ENCODE measurements around the gene RNF207. TPM values are rescaled to one million over a fixed set of nuclear protein-coding genes. Genes with fewer than 3 reads are reported as not detected.

The RNF207 gene
- total and polyA plus RNA-seq, 2 of the 4 experiments (the other 2 are of a cell fraction): 2.7 to 17.2 TPM

DNA sequence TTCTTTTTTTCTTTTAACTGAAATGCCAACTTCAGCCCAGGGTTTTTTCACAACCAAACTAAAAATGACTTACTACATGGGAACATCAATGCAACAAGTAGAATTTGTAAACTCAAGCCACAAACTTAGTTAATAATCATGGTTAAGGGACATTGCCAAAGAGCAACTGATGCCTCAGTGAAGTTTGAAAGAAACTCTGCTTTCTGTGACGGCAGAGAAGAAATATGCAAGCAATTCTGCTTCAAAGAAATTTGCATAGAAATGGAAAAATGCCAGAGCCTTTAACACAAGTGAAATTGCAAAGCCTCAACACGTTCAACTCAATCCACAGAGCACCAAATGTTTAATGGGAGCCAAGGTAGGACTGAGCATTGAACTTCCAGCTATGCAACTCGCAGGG lies 20.8 kb upstream of the RNF207 start:
- H4K5ac ChIP-seq (ENCODE audit: low read depth, low read length): no peak overlapping the region

More for the DNA sequence above, 20.8 kb upstream of the RNF207 start:
- peaks cover 11% of the 10 kb centered on the region; the same call in 1 of the 2 replicates for H3K27me3 ChIP-seq (ENCODE audit: control insufficient read depth, insufficient read depth, low read length)
- peak; percentile 82 for DNase-seq
- BruUV-seq (replicated peaks): no TSS peak
- dilution Hi-C loops (cut with HindIII; ENCODE audit: low sequenced_read_pairs, unreplicated experiment) (no loop called here), in situ Hi-C loops (cut with MboI; ENCODE audit: low sequenced_read_pairs) (no loop called here), intact Hi-C loops (cut with micrococcal nuclease) (loop anchor here (1.0 kb wide), 1 partner anchor 132 kb away; no protein-coding TSS in a partner anchor)
- no peak overlapping the region for H4K91ac ChIP-seq (ENCODE audit: insufficient read depth, low read depth, low read length)
- peaks cover 32% of the 10 kb centered on the region for H3K36me3 ChIP-seq (ENCODE audit: control insufficient read depth, insufficient read depth, low read length)
- H3K18ac ChIP-seq (ENCODE audit: low read depth, low read length): no peak overlapping the region
- POLR2A ChIA-PET (ENCODE audit: unreplicated experiment): no interaction called here
- CTCF ChIA-PET: interaction anchor here (0.9 kb wide), 1 partner anchor 13 kb away, joined by 5 read pairs; no protein-coding TSS in a partner anchor
- H3K79me1 ChIP-seq (ENCODE audit: low read depth in 1 of 2, low read length in 2 of 2): peaks cover 17 to 36% of the 10 kb centered on the region in 2 experiments
- no peak overlapping the region for H3K27ac ChIP-seq (ENCODE audit: insufficient read depth, low read length)
- H2AK9ac ChIP-seq (replicated peaks; ENCODE audit: low read depth, low read length, poor library complexity): no peak overlapping the region
- no peak overlapping the region for H2AFZ ChIP-seq (replicated peaks; ENCODE audit: low read length, poor library complexity)
- H2BK5ac ChIP-seq (ENCODE audit: low read depth, low read length, poor library complexity, severe bottlenecking): no peak overlapping the region
- no peak overlapping the region for H2BK15ac ChIP-seq (ENCODE audit: low read depth, low read length)
- no peaks in the 10 kb centered on the region for H3K9me3 ChIP-seq (ENCODE audit: control insufficient read depth, insufficient read depth, low read length)
- peaks cover 15% of the 10 kb centered on the region for H3K9me1 ChIP-seq (ENCODE audit: insufficient read depth, low read length)
- no peak overlapping the region for H3K14ac ChIP-seq (replicated peaks; ENCODE audit: low read depth, low read length)
- WGBS, 2 experiments (ENCODE audit: extremely low coverage in 2 of 2, insufficient read length in 1 of 2): 64% methylated on average over 2 of the region's 3 CpGs; no CpG with 5 or more reads in 1 of the 2 experiments
- H3K4me1 ChIP-seq (ENCODE audit: control insufficient read depth, insufficient read depth, low read length): peaks cover 14% of the 10 kb centered on the region
- H3K23ac ChIP-seq (ENCODE audit: low read depth, low read length): no peak overlapping the region
- H3K56ac ChIP-seq (ENCODE audit: extremely low read depth, insufficient read depth, low read length): no peak overlapping the region
- TF ChIP-seq, protein P1, sequence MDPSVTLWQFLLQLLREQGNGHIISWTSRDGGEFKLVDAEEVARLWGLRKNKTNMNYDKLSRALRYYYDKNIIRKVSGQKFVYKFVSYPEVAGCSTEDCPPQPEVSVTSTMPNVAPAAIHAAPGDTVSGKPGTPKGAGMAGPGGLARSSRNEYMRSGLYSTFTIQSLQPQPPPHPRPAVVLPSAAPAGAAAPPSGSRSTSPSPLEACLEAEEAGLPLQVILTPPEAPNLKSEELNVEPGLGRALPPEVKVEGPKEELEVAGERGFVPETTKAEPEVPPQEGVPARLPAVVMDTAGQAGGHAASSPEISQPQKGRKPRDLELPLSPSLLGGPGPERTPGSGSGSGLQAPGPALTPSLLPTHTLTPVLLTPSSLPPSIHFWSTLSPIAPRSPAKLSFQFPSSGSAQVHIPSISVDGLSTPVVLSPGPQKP (IDR thresholded peaks at IDR 0.05; ENCODE audit: borderline replicate concordance, low read depth, low read length): no peak
- TF ChIP-seq BHLHE40 (IDR thresholded peaks at IDR 0.05; ENCODE audit: low read depth, low read length) (no peak), MAFK (IDR thresholded peaks at IDR 0.05; ENCODE audit: low read depth, low read length) (no peak), RFX5 (IDR thresholded peaks at IDR 0.05; ENCODE audit: low read depth, low read length) (no peak), CEBPB (IDR thresholded peaks at IDR 0.05; ENCODE audit: low read depth, low read length) (peak; percentile 42; the same call in 1 of the 2 replicates)
- TF ChIP-seq, protein P2, sequence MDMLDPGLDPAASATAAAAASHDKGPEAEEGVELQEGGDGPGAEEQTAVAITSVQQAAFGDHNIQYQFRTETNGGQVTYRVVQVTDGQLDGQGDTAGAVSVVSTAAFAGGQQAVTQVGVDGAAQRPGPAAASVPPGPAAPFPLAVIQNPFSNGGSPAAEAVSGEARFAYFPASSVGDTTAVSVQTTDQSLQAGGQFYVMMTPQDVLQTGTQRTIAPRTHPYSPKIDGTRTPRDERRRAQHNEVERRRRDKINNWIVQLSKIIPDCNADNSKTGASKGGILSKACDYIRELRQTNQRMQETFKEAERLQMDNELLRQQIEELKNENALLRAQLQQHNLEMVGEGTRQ (IDR thresholded peaks at IDR 0.05; ENCODE audit: low read depth, low read length): no peak
- H2BK20ac ChIP-seq (ENCODE audit: low read depth, low read length): no peak overlapping the region
- no peak overlapping the region for H3K9ac ChIP-seq (ENCODE audit: low read depth, low read length)
- H3K4ac ChIP-seq (ENCODE audit: low read depth, low read length): no peak overlapping the region
- peak; percentile 40 for ATAC-seq (ENCODE audit: low read depth)
- no peak overlapping the region for H4K8ac ChIP-seq (ENCODE audit: low read depth in 2 of 2, low read length in 2 of 2)
- no peak overlapping the region for H3K4me3 ChIP-seq (ENCODE audit: insufficient read depth, low read depth, low read length)
- H2BK120ac ChIP-seq (ENCODE audit: low read depth, low read length): no peak overlapping the region
- H4K20me1 ChIP-seq (ENCODE audit: insufficient read depth, low read length): peaks cover 60% of the 10 kb centered on the region
- H2AK5ac ChIP-seq (ENCODE audit: low read depth, low read length): no peak overlapping the region
- 0 out of 2 replicates have a peak overlapping the region, but pooled peaks have one; percentile 17 for H3K4me2 ChIP-seq (ENCODE audit: low read depth, low read length)
